Body of pancreas (tissue), 4 donors: ENCODE measurements around the gene NLRP3.

Experiments used
- CTCF ChIP-seq, 7 experiments: fragments of 450-650 bp in 4 of 7; fragments of 200-600 bp in 3 of 7; sonication (generic) in 3 of 7; IDR thresholded peaks; one replicate each; pipeline ENCODE4 v1.5.1; 2016 to 2019; ENCODE audit warnings: antibody characterized with exemption in 7 of 7
- POLR2A ChIP-seq, 3 donors: fragments of 450-650 bp; IDR thresholded peaks; one replicate each; pipeline ENCODE4 v1.6.1; 2016; ENCODE audit warnings: antibody characterized with exemption in 3 of 3, mild to moderate bottlenecking in 2 of 3

GRCh38 chr1:247367786-247368422 lies 48.1 kb upstream of the NLRP3 start:
- TF ChIP-seq CTCF (IDR thresholded peaks at IDR 0.05), result no peak
- TF ChIP-seq POLR2A (IDR thresholded peaks at IDR 0.05), result no peak
